Activated naive CD8-positive, alpha-beta T cell treated with anti-CD3 and anti-CD28 coated beads, Interleukin-2, amount 50 U/mL, for 24 hours (primary cell): ENCODE measurements around the gene ANKH.
A peak's percentile ranks its signal among the peaks of the same experiment; 100 is the strongest.

Source experiments
- ATAC-seq: fragments of 150-1000 bp; cut with Tn5 transposase; one replicate; pipeline ENCODE4 v1.10.0; 2021
- DNase-seq: peaks from one replicate; pipeline ENCODE4 v3.0.0; 2021
- H3K27ac Mint-ChIP-seq: one replicate; pipeline ENCODE4 v1.8.0; 2021; ENCODE audit warnings: mild to moderate bottlenecking, mixed read lengths
- H3K27me3 Mint-ChIP-seq: one replicate; pipeline ENCODE4 v1.8.0; 2021; ENCODE audit warnings: mixed read lengths
- H3K36me3 Mint-ChIP-seq: one replicate; pipeline ENCODE4 v1.8.0; 2021; ENCODE audit warnings: low read depth, mixed read lengths
- H3K4me1 Mint-ChIP-seq: one replicate; pipeline ENCODE4 v1.8.0; 2021; ENCODE audit warnings: mixed read lengths
- H3K4me3 Mint-ChIP-seq: one replicate; pipeline ENCODE4 v1.8.0; 2021; ENCODE audit warnings: mild to moderate bottlenecking, moderate library complexity, mixed read lengths
- H3K9me3 Mint-ChIP-seq: one replicate; pipeline ENCODE4 v1.8.0; 2021; ENCODE audit warnings: mixed read lengths

Gene ANKH

GRCh38 chr5:14700478-14701436 lies 170.8 kb downstream of the ANKH start:
- peaks cover 80% of the 10 kb centered on the region for H3K36me3 Mint-ChIP-seq
- H3K4me3 Mint-ChIP-seq, result no peak overlapping the region
- peak overlapping the region; percentile 18 for H3K27ac Mint-ChIP-seq
- H3K27me3 Mint-ChIP-seq, result no peaks in the 10 kb centered on the region
- no peaks in the 10 kb centered on the region for H3K9me3 Mint-ChIP-seq
- H3K4me1 Mint-ChIP-seq, result peaks cover 65% of the 10 kb centered on the region
- ATAC-seq, result no peak
- DNase-seq, result no peak

GRCh38 chr5:14699807-14700400 lies 171.7 kb downstream of the ANKH start:
- Mint-ChIP-seq H3K36me3 (peaks cover 76% of the 10 kb centered on the region), H3K4me1 (peaks cover 57% of the 10 kb centered on the region), H3K4me3 (no peak overlapping the region), H3K9me3 (no peaks in the 10 kb centered on the region), H3K27me3 (no peaks in the 10 kb centered on the region), H3K27ac (peak overlapping the region; percentile 36)
- no peak for DNase-seq
- no peak for ATAC-seq

- peaks cover 72% of the 10 kb centered on the region for H3K36me3 Mint-ChIP-seq
- H3K4me3 Mint-ChIP-seq, result no peak overlapping the region
- no peak for ATAC-seq
- DNase-seq, result no peak
- peaks cover 50% of the 10 kb centered on the region for H3K4me1 Mint-ChIP-seq
- H3K27me3 Mint-ChIP-seq, result no peaks in the 10 kb centered on the region
- no peaks in the 10 kb centered on the region for H3K9me3 Mint-ChIP-seq
- H3K27ac Mint-ChIP-seq, result peak overlapping the region; percentile 40
These were observed 172.4 kb downstream of the ANKH start for GRCh38 chr5:14699159-14699558.

GRCh38 chr5:14698495-14698894 lies 173.1 kb downstream of the ANKH start:
- Mint-ChIP-seq H3K4me3 (no peak overlapping the region), H3K4me1 (peaks cover 44% of the 10 kb centered on the region), H3K27ac (no peak overlapping the region), H3K9me3 (no peaks in the 10 kb centered on the region), H3K27me3 (no peaks in the 10 kb centered on the region), H3K36me3 (peaks cover 70% of the 10 kb centered on the region)
- ATAC-seq, result no peak
- DNase-seq, result no peak

GRCh38 chr5:14696851-14697250 lies 174.7 kb downstream of the ANKH start:
- H3K27ac Mint-ChIP-seq, result no peak overlapping the region

GRCh38 chr5:14696057-14696456 lies 175.5 kb downstream of the ANKH start:
- no peak overlapping the region for H3K27ac Mint-ChIP-seq
- peaks cover 73% of the 10 kb centered on the region for H3K36me3 Mint-ChIP-seq
- ATAC-seq (no peak), DNase-seq (no peak)
- no peaks in the 10 kb centered on the region for H3K27me3 Mint-ChIP-seq
- H3K9me3 Mint-ChIP-seq, result no peaks in the 10 kb centered on the region
- peaks cover 19% of the 10 kb centered on the region for H3K4me1 Mint-ChIP-seq
- H3K4me3 Mint-ChIP-seq, result no peak overlapping the region

More at GRCh38 chr5:14696851-14697250, 174.7 kb downstream of the ANKH start:
- peaks cover 27% of the 10 kb centered on the region for H3K4me1 Mint-ChIP-seq
- H3K4me3 Mint-ChIP-seq, result no peak overlapping the region
- peaks cover 71% of the 10 kb centered on the region for H3K36me3 Mint-ChIP-seq
- ATAC-seq, result no peak
- no peaks in the 10 kb centered on the region for H3K27me3 Mint-ChIP-seq
- no peaks in the 10 kb centered on the region for H3K9me3 Mint-ChIP-seq
- no peak for DNase-seq

GRCh38 chr5:14695152-14695551 lies 176.4 kb downstream of the ANKH start:
- no peak overlapping the region for H3K4me3 Mint-ChIP-seq
- H3K27ac Mint-ChIP-seq, result no peak overlapping the region
- ATAC-seq (no peak), DNase-seq (no peak)
- H3K36me3 Mint-ChIP-seq, result peaks cover 81% of the 10 kb centered on the region
- H3K27me3 Mint-ChIP-seq, result no peaks in the 10 kb centered on the region
- no peaks in the 10 kb centered on the region for H3K9me3 Mint-ChIP-seq
- peaks cover 13% of the 10 kb centered on the region for H3K4me1 Mint-ChIP-seq

GRCh38 chr5:14693070-14693469 lies 178.5 kb downstream of the ANKH start:
- ATAC-seq, result no peak
- Mint-ChIP-seq H3K27ac (no peak overlapping the region), H3K36me3 (peaks cover 81% of the 10 kb centered on the region), H3K4me3 (no peak overlapping the region), H3K9me3 (peaks cover 4% of the 10 kb centered on the region), H3K27me3 (no peaks in the 10 kb centered on the region), H3K4me1 (no peaks in the 10 kb centered on the region)
- no peak for DNase-seq

GRCh38 chr5:14687023-14687665 lies 184.4 kb downstream of the ANKH start:
- Mint-ChIP-seq H3K36me3 (peaks cover 80% of the 10 kb centered on the region), H3K27me3 (no peaks in the 10 kb centered on the region), H3K27ac (no peak overlapping the region), H3K4me3 (no peak overlapping the region), H3K9me3 (peaks cover 4% of the 10 kb centered on the region), H3K4me1 (peaks cover 21% of the 10 kb centered on the region)
- ATAC-seq (no peak), DNase-seq (no peak)

- Mint-ChIP-seq H3K9me3 (peaks cover 4% of the 10 kb centered on the region), H3K4me1 (peaks cover 23% of the 10 kb centered on the region), H3K27me3 (no peaks in the 10 kb centered on the region), H3K36me3 (peaks cover 80% of the 10 kb centered on the region), H3K4me3 (no peak overlapping the region), H3K27ac (no peak overlapping the region)
- ATAC-seq (no peak), DNase-seq (no peak)
These were observed 185.1 kb downstream of the ANKH start for GRCh38 chr5:14686517-14686916.

GRCh38 chr5:14685757-14686156 lies 185.8 kb downstream of the ANKH start:
- peaks cover 23% of the 10 kb centered on the region for H3K4me1 Mint-ChIP-seq
- H3K27ac Mint-ChIP-seq, result peak overlapping the region; percentile 65
- peaks cover 4% of the 10 kb centered on the region for H3K9me3 Mint-ChIP-seq
- DNase-seq (peak; percentile 53), ATAC-seq (peak; percentile 91)
- no peaks in the 10 kb centered on the region for H3K27me3 Mint-ChIP-seq
- peak overlapping the region; percentile 66 for H3K4me3 Mint-ChIP-seq
- H3K36me3 Mint-ChIP-seq, result peaks cover 79% of the 10 kb centered on the region

GRCh38 chr5:14684757-14685156 lies 186.8 kb downstream of the ANKH start:
- no peak for DNase-seq
- no peak overlapping the region for H3K4me3 Mint-ChIP-seq
- H3K27ac Mint-ChIP-seq, result peak overlapping the region; percentile 16
- H3K27me3 Mint-ChIP-seq, result no peaks in the 10 kb centered on the region
- ATAC-seq, result no peak
- H3K36me3 Mint-ChIP-seq, result peaks cover 77% of the 10 kb centered on the region
- peaks cover 29% of the 10 kb centered on the region for H3K4me1 Mint-ChIP-seq
- H3K9me3 Mint-ChIP-seq, result peaks cover 4% of the 10 kb centered on the region

- Mint-ChIP-seq H3K36me3 (peaks cover 73% of the 10 kb centered on the region), H3K27me3 (no peaks in the 10 kb centered on the region), H3K27ac (peak overlapping the region; percentile 19)
These were observed 187.6 kb downstream of the ANKH start for GRCh38 chr5:14683906-14684455.

GRCh38 chr5:14681236-14681752 lies 190.3 kb downstream of the ANKH start:
- no peak overlapping the region for H3K27ac Mint-ChIP-seq
- DNase-seq (no peak), ATAC-seq (no peak)
- peaks cover 48% of the 10 kb centered on the region for H3K4me1 Mint-ChIP-seq
- H3K27me3 Mint-ChIP-seq, result no peaks in the 10 kb centered on the region
- H3K4me3 Mint-ChIP-seq, result no peak overlapping the region
- H3K36me3 Mint-ChIP-seq, result peaks cover 63% of the 10 kb centered on the region
- H3K9me3 Mint-ChIP-seq, result no peaks in the 10 kb centered on the region

More at GRCh38 chr5:14683906-14684455, 187.6 kb downstream of the ANKH start:
- no peak overlapping the region for H3K4me3 Mint-ChIP-seq
- DNase-seq (no peak), ATAC-seq (no peak)
- H3K9me3 Mint-ChIP-seq, result no peaks in the 10 kb centered on the region
- peaks cover 33% of the 10 kb centered on the region for H3K4me1 Mint-ChIP-seq
